NCI-H1436 treated with DMSO at 0.1 percent for 48 hours (cell line): ENCODE data around the gene CISD3.

Experiments
- DNase-seq: peaks from one replicate; lab custom pipeline; 2025; lab: John Stamatoyannopoulos, UW

Gene CISD3

GRCh38 chr17:38779965-38780752 is 50.0 kb downstream of the CISD3 start:
- no peak for DNase-seq

GRCh38 chr17:38783227-38783626 is 53.1 kb downstream of the CISD3 start:
- no peak for DNase-seq
